ENCODE data around the gene PLPPR4.

PLPPR4 gene

GRCh38 chr1:99348397-99349132 lies 84.3 kb downstream of the PLPPR4 start:
- no peak for DNase-seq (ENCODE audit: low read depth)

GRCh38 chr1:99352821-99353220 lies 88.5 kb downstream of the PLPPR4 start:
- DNase-seq (ENCODE audit: low read depth), result no peak

- no peak for DNase-seq (ENCODE audit: low read depth)
These were observed 94.5 kb downstream of the PLPPR4 start for GRCh38 chr1:99358770-99359169.
